Kidney epithelial cell (primary cell): Measurements from ENCODE around the gene ABCB8. TPM values are rescaled to one million over a fixed set of nuclear protein-coding genes. Genes with fewer than 3 reads are reported as not detected.

Experiments used
- DNase-seq: peaks from one replicate; pipeline ENCODE4 v3.0.0-alpha.2; 2010; ENCODE audit warnings: low read depth
- H3K27me3 ChIP-seq: 2 replicates; pipeline ENCODE4 v1.6.0; 2011; ENCODE audit warnings: low read length; ENCODE audit not compliant: control insufficient read depth, insufficient read depth
- H3K36me3 ChIP-seq: 2 replicates; pipeline ENCODE4 v1.5.1; 2011; ENCODE audit warnings: low read length; ENCODE audit not compliant: control insufficient read depth, insufficient read depth
- H3K4me3 ChIP-seq: 2 replicates; pipeline ENCODE4 v1.5.1; 2011; ENCODE audit warnings: low read depth, mild to moderate bottlenecking, control low read depth, low read length
- CTCF ChIP-seq: IDR thresholded peaks from 2 replicates; pipeline ENCODE4 v1.5.1; 2011; ENCODE audit warnings: mild to moderate bottlenecking, moderate library complexity, low read length, control low read depth, inconsistent platforms; ENCODE audit not compliant: insufficient read depth, poor library complexity, severe bottlenecking
- total RNA-seq: library from RNA; depleted of rRNA; stranded (reverse); fragments of >200 nt; gene quantifications from 2 replicates; pipeline ENCODE4 v1.2.3, GENCODE V29; 2015

ABCB8 gene
- 36.8 and 37.1 TPM in 2 replicates for total RNA-seq

DNA sequence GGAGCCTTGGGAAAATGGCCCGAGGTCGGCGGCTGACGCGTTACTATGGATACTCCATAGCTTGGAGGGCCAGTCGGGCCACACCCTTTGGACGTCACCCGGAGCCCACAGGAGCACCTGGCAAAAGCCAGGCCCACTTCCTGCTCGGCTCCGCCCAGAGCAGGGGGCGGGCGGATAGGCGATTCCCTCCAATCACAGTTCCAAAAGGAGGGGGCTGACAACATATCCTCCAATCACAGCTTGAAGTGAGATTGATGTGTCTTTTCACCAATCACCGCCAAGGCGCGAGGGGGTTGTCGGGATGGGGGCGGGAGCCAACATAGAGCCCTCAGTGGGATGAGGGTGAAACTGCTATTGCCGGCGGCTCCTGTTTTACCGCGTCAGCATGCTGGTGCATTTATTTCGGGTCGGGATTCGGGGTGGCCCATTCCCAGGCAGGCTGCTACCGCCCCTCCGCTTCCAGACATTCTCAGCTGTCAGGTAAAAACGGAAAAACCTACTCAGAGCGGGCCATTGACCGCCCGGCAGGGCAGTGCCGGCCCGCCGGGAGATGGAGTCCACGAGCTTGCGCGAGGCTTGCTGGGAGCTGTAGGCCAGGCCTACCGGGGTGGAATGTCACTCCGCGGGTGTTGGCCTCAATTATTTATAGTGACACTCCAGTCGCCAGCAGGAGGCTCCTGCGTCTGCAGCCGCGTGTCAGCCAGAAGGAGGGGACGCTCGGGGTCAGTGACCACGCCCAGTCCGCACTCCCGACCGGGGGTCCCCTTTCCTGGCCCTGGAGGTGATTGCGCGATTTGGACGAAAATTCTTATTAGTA is at the start of gene ABCB8:
ABCB8 (plus strand) TSS at position 320 of the 817 bp plus-strand sequence; CDS start at position 386, 66 bp downstream.
- H3K4me3 ChIP-seq = peak within 1 kb of the TSS; percentile 71
- peak; percentile 35 for TF ChIP-seq CTCF
- H3K27me3 ChIP-seq = no peaks in the 10 kb centered on the region
- no peaks in the 10 kb centered on the region for H3K36me3 ChIP-seq
- peak; percentile 96 for DNase-seq

DNA sequence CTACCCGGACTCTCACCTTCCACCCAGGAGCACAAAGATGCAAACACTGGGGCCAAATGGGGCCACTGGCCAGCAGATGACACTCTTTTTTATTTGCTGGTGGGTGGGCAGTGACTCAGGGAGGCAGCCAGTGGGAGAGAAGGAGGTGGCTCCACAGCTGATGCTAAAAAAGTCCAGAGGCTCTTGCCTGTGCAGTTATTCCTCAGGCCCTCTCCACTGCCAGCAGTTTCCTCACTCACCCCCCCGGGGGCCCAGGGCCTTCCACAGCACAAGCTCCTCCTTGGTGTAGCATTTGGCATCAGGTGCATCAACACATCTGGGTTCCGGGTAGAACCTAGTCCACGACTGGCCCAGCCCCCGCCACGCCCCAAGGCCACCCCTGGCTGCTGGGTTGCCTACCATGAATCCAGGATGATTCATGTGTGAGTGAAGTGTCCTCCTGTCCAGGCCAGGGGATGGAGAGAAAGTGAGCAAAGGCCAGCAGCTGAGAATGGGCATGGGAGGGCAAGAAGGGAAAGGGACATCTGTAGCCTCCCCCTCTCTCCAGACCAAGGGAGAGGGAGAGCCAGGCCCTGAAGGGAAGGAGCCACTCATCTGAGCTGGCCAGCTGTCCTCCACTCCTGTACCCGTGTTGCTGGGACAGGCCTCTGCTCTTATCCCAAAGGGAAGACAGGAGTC is 48.4 kb upstream of the ABCB8 start:
- DNase-seq = no peak
- no peak for TF ChIP-seq CTCF
- Histone ChIP-seq H3K36me3 (no peaks in the 10 kb centered on the region), H3K27me3 (peaks cover 69% of the 10 kb centered on the region), H3K4me3 (no peak overlapping the region)

DNA sequence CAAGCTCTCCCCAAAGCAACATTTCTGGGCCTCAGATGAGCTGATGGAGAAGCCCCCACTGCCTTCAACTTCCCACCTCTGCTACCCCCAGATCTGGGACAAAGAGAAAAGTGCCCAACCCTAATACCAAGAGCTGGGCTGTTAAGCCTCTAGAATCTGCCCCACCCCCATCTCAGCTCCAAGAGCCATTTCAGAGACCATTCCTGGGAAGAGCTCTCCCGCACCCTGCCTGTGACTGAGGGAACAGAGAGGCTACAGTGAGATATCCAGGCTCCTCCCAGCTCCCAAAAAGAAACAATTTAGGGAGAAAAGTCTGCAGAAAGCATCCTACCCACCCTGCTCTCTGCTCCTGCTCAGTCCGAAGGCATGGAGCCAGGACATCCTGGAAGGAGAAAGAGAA is 47.6 kb upstream of the ABCB8 start:
- Histone ChIP-seq H3K27me3 (peaks cover 62% of the 10 kb centered on the region), H3K36me3 (no peaks in the 10 kb centered on the region), H3K4me3 (no peak overlapping the region)
- no peak for TF ChIP-seq CTCF
- no peak for DNase-seq

DNA sequence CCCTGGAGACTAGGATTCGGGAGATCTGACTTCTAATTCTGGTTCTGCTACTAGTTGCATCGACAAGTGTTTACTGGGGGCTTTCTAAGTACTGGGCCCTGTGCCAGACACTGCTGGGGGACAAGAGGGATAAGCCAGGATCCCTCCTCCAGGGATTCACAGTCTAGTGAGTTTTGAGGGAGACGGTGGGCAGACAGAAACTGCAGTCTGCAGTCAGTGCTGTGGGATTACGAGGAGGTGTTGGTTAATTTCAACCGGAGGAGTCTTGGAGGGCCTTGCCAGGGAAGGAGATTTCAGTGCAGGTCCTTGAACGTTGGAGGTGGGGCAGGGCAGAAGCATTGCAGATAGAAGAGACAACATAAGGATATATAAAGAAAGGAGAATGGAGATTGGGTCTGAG is 46.6 kb upstream of the ABCB8 start:
- DNase-seq = no peak
- Histone ChIP-seq H3K36me3 (no peaks in the 10 kb centered on the region), H3K27me3 (peaks cover 59% of the 10 kb centered on the region), H3K4me3 (no peak overlapping the region)
- no peak for TF ChIP-seq CTCF

- Histone ChIP-seq H3K4me3 (no peak overlapping the region), H3K36me3 (no peaks in the 10 kb centered on the region), H3K27me3 (peaks cover 56% of the 10 kb centered on the region)
- no peak for TF ChIP-seq CTCF
- DNase-seq = no peak
These were observed 45.9 kb upstream of the ABCB8 start for GRCh38 chr7:150982351-150982750.
